Ureter (tissue), 1 donor: ENCODE measurements around the gene APOBEC3A. TPM values are rescaled to one million over a fixed set of nuclear protein-coding genes. Genes with fewer than 3 reads are reported as not detected.
"Not testable (repeated sequence)": the region's sequence is repeated elsewhere in the genome, so short reads cannot be mapped to it uniquely, and the experiment has no call there.

ENCODE experiments used
- DNase-seq: peaks from one replicate; pipeline ENCODE4 v3.0.0-alpha.2; 2020; ENCODE audit warnings: low spot score
- total RNA-seq: library from RNA; stranded (reverse); gene quantifications from one replicate; pipeline ENCODE4 v1.2.4, GENCODE V29; 2023
- donor health status: DM: yes; HTN: yes; CAD: no.

APOBEC3A gene
- total RNA-seq, 1 donor from 2014 or later: 2.0 TPM

DNA sequence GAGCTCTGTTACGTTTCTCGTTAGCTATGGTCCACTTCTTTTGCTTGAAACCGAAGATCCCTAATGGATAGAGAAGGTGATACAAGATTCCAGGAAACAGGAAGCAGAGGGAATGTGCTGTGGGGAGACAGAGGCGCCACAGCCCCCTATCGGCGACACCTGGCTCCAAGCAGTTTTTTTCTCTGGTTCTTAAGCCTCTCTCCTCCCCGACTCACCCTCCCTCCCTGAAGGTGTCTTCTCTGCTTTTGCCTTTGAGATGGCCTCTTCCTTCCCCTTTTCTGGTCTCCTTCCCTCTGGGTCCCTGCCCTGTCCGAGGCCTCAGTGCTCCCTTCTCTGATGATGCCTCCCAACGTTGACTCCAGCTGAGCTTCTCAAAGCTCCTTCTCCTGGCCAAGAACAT is 14.2 kb upstream of the APOBEC3A start:
- DNase-seq: no peak

DNA sequence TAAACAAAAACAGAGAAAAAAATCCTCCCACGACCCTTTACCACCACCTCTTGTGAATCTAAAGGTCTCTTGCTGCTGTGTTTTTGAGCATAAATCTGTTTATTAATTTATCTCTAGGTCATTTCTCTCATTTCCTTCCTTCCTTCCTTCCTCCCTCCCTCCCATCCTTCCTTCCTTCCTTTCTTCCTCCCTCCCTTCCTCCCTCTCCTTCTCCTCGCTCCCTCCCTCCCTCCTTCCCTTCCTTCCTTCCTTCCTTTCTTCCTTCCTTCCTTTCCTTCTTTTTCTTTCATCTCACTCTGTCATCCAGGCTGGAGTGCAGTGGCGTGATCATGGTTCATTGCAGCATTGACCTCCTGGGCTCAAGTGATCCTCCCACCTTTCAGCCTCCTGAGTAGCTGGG is 13.5 kb upstream of the APOBEC3A start:
- no peak for DNase-seq

DNA sequence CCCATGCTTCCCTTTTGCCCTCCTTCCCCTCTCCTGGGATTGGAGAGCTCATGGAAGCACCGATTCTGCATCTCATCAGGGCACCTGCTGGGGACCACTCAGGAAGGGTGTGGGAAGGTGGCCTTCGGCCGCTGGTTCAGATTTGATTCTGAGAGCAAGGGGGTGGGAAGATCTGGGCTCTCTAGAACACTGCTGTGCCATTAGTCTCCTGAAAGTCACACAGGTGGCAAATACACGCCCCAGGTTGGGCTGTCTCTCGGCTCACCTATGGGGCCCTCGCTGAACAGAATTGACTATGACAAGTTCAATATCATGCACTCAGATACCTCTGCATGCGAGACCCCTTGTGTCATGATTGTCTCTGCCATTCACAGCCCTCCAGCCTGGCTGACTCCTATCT is 12.8 kb upstream of the APOBEC3A start:
- DNase-seq: no peak

- DNase-seq: not testable (repeated sequence)
These were observed 11.6 kb upstream of the APOBEC3A start for GRCh38 chr22:38945706-38946338.

DNA sequence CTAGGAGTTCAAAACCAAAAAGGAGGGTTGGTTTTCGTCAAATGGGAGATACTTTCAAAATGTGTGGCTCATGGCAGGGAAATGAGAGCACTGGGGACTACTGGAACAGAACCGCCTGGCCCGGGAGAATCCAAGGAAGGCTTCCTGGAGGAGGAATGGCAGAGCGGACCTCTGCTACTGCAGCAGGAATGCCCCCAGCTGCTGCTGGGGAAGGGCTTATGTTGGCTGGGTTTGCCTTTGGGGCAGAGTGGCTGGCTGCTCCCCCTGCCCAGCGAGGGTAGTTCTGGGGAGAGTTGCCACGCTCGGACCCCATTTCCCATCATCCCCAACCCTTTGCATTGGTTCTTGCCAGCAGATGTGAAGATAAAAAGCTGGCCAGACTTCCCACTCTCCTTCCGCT is 10.6 kb upstream of the APOBEC3A start:
- no peak for DNase-seq

DNA sequence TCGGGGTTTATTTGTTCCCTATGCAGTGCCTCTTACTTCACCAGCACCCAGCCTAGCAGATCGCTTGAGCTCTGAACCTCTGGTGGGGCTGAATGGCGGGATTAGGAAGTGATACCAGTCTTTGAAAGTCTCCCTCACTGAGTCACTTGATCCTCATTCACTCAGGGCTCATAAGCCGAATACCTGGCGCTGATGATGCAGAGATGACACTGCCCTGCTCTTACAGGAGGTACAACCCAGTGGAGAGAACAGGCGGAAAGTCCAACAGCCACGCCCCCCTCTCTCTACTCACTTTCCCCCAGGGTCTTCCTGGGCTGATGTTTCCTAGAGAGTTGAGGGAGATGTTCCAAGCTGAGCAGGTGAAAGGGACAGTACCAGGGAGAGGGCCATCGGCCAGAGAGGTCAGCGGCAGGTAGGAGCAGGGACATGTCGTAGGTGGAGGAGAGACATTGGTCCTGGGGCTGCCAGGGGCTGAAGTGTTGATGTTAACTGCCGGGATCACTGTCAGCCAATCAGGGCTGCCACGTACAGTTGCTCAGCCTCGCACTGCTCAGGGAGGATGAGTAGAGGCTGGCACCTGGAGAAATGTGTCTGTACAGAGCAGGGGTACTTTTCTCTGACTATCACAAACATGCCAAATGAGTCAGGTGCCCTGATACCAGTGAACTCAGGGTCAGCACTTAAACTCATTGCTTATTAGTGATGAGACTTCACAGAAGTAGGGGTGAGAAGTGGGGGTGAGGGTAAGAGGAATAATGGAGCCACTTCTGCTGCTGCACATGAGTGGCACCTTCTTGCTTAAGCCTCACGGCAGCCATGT is 9.9 kb upstream of the APOBEC3A start:
- DNase-seq: no peak

- DNase-seq: no peak
These were observed 9.0 kb upstream of the APOBEC3A start for GRCh38 chr22:38948181-38948940.

DNA sequence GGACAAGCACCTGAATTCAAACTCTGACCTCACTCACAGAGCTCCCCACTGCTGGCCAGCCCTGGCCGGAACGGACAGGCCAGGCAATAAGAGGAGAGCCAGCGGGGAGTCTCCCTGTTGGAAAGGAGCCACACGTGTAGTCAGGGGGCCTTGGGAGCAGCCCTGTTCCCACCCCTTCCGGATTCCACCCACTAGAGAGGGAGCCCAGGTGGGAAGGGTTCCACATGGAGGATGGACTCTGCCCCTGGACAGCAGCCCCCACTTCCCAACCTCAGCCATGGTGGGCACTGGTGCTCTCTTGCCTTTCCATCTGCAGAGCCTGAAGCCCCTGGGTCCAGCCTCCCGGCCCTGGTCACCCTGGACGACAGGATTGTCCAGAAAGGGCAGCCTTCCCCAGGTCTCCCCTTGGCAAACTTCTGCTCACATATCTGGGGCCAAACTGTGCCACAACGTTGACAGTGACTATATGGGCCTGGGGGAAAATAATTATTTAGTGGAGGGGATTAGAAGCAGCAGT is 7.5 kb upstream of the APOBEC3A start:
- DNase-seq: no peak

DNA sequence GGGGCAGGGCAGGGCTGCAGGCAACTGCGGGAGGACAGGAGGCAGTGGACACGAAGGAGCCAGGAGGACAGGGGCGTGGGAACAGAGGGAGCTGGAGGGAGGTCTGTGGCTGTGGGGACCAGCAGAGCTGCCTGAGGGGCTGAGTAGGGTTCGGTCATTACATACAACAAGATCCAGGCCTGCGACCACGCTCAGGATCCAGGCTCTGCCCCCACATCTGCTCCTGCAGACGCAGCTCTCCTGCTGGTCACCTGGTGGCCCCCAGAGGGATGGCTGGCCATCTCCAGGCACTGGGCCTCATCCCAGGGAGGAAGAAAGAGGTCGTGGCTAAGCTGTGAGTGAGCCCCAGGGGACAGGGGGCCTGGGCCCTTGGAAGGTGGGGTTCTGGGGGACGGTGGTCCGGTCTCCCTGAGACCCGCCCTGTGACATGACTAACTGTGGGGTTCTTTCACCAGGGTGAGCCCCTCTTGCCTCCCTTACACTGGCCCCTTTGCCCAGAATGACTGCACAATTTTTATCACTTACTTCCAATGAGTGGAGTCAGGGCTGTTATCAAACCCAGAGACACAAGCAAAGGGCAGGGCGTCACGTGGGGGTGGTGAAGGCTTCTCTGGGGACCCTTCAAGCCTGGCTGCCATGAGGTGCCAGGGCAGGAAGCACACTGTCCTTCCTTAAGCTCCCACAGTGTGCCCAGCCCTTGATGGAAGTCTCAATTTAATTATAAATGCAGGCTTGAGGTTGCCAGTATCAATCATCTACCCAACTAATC is 6.7 kb upstream of the APOBEC3A start:
- DNase-seq: no peak

- DNase-seq: no peak
These were observed 5.7 kb upstream of the APOBEC3A start for GRCh38 chr22:38951734-38952133.

DNA sequence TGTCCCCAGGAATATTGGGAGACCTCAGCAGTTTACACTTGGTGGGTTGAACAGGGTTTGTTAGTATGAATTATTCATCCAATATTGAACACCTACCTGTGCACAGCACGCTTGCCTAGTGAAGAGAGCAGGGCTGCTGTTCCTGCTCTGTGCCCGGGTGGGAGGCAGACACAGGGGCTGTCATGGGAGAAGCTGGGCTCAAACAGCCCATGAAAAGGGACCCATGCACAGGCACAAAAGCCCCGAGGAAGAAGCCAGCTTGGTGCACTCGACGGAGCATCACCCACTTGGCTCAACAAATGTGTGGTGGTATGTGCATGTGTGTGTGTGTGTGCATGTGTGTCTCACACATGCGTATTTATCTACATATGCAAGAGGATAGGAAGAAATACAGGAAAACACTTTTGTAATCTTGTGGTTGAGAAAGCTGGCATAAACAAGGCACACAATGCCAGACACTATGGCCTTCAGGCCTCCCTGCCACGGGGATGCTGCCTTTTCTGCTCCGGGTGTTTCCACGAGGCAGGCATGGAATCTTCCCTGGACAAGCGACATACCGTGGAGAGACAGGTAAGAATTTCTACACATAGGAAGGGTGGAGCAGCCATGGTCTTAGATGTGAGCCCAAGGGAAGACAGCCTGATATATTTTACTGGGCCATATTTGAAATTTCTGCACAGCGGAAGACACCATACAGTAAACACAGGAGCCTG is 5.0 kb upstream of the APOBEC3A start:
- no peak for DNase-seq

DNA sequence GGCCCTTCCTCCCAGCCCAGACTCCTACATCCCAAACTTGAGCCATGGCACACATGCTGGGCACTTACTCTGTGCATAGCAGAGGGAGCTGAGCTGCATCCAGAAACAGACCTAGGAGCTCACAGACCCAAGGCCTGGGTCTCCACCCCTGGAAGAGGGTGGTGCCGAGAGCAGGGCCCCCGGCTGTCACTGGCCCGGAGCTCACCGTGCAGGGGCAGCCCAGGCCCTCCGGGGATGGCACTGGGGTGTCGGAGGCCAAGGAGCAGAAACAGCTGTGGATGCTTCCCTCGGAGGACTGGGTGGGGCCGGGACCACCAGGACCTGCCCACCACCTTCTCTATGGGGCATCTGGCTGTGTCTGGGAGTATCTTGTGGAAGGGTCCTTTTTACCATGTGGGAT is 4.3 kb upstream of the APOBEC3A start:
- no peak for DNase-seq

- DNase-seq: no peak
These were observed 3.6 kb upstream of the APOBEC3A start for GRCh38 chr22:38953577-38954413.

DNA sequence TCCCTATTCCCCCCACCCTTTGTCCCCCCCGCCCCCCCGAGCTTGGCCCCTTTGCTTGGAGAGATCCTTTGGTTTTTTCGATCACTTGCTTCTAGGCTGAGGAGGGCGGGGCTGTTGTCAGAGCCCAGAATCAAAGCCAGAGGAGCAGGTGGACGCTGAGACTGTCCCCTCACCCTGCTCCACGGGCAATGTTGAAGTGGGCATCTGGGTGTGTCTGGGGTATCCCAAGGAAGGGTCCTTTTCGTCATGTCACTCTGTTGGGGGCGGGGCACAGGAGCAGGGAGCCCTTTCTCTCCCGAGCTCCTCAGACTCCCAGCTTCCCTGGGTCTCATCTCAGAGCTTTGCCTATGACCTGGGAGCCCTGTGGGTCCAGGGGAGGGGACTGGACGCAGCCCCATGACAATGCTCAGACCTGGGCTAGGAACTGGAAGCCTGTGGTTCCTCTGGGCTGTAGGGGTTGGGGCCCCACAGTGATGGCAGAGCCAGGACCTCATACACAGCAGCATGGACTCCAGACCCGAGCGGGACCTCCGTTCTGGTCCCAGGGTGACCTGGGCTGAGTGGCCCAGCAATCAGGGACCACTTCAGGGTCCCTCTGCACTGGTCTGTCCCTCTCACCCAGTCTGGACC is 2.9 kb upstream of the APOBEC3A start:
- DNase-seq: no peak

- DNase-seq: no peak
These were observed 2.0 kb upstream of the APOBEC3A start for GRCh38 chr22:38955250-38955905.

- no peak for DNase-seq
These were observed 1.5 kb upstream of the APOBEC3A start for GRCh38 chr22:38955926-38956325.

GRCh38 chr22:38956551-38956950 is 858 bp upstream of the APOBEC3A start:
- no peak for DNase-seq

DNA sequence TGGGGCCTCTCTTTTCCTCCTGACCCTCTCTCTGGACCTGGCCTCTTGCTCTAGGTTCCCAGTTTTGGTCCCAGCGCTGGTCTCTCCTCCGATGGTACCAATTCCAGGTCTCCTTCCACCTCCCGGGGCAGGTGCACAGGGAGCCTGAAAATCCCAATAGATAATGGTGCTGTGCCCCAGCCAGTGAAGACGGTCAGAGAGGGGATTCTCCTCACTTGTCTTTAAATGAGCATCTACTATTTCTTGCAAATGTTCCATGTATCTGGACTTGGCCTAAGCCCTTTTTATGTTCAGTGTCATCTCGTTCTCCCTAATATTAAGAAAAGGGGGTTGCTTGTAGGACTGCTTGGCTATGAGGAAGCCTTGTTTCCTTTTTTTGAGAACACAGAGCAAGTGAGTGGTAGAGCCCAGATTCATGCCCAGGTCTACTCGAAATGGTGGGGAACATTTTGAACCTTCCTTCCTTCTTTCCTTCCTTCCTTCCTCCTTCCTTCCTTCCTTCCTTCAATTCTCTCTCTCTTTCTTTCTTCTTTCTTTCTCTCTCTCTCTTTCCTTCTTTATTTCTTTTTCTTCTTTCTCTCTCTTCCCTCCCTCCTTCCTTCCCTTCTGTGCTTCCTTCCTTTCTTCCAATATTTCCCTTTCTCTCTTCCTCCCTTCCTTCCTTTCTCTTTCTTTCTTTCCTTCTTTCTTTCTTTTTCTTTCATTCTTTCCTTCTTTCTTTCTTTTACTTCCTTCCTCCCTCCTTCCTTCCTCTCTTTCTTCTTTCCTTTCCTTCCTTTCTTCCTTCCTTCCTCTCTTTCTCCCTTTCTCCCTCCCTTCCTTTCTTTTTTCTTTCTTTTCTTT is 620 bp downstream of the APOBEC3A start:
- DNase-seq: no peak
